GM19043 (cell line): ENCODE results near the gene ZNF574.
A peak's percentile ranks its signal among the peaks of the same experiment; 100 is the strongest.
"Not testable (repeated sequence)": the region's sequence is repeated elsewhere in the genome, so short reads cannot be mapped to it uniquely, and the experiment has no call there.

Experiments
- ATAC-seq: cut with Tn5 transposase; IDR thresholded peaks from one replicate; pipeline ENCODE4 v1.9.1; 2021; ENCODE audit warnings: low read depth; ENCODE audit not compliant: unreplicated experiment

Gene ZNF574

DNA sequence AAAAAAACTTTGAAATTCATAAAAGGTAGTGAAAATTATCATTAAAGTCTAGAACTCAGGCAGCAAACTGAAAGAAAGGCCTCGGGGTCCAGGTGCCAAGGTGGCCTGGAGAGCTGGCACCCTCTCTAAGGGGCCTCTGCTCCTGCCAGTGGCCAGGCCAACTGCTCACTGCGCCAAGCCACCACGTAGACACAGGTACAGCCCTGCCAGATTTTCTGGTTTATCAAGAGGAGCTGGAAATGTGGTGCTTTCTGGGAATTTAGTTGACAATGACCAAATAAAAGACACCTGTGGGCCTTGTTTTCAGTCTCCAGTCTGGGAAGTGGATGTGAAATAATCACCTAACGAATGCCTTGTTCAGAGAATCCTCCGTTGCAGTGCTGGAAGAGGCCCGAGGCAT, 22.8 kb downstream of the ZNF574 start:
- ATAC-seq, result no peak

DNA sequence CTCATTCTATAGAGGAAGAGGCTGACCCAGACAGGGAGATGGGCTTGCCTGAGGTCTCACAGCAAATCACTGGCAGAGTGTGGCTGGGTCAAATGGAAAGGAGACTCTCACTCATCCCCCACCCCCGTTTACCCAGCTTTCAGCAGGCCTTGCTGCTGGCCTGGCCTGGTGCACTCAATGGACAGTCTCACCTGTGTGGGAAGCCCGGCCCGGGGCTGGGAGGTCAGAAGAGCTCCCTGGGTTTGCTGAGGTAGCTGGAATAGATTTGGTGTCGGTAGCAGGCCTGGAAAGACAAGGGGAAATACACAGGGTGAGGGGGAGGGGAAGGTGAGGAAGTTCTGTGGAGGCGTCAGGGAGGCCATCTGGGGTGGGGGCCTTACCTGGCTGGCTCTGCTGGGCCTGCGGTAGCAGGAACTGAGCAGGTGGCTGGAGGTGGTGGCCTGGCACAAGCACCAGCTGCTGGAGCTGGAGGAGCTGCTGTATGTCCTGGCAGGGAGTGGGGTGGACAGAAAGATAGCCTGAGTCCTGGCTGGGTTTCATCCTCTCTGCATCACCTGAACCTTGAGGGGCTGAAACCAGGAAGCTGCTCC, 23.5 kb downstream of the ZNF574 start:
- ATAC-seq, result no peak

DNA sequence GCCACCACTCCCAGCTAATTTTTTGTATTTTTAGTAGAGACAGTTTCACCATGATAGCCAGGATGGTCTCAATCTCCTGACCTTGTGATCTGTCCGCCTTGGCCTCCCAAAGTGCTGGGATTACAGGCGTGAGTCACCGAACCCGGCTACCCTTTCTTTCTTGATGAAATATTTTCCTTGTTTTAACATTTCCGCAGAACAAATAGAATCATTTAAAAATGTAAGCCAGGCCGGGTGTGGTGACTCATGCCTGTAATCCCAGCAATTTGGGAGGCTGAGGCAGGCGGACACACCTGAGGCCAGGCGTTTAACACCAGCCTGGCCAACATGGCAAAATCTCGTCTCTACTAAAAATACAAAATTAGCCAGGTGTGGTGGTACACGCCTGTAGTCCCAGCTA, 24.3 kb downstream of the ZNF574 start:
- not testable (repeated sequence) for ATAC-seq

- no peak for ATAC-seq
Measured at GRCh38 chr19:42102877-42103276, 26.9 kb downstream of the ZNF574 start.

DNA sequence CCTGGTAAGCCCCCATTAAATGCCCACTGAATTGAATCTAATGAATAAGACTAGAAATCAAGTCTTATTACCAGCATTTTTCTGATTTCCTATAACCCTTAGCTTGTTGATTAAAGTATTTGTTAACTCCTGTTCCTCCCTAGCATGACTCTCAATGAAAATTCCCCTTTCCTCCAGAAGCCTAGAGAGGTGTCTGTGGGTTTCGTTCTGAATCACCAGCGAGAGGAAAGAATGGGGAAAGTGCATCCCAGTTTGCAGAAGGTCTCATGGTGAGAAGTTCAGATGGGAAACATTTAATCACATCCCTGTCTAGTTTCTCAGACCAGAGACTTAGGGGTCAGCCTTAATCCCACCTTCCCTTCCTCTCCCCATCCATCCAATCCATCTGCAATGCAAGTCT, 29.4 kb downstream of the ZNF574 start:
- no peak for ATAC-seq

GRCh38 chr19:42108527-42109389, 32.8 kb downstream of the ZNF574 start:
- ATAC-seq, result peak; percentile 47

DNA sequence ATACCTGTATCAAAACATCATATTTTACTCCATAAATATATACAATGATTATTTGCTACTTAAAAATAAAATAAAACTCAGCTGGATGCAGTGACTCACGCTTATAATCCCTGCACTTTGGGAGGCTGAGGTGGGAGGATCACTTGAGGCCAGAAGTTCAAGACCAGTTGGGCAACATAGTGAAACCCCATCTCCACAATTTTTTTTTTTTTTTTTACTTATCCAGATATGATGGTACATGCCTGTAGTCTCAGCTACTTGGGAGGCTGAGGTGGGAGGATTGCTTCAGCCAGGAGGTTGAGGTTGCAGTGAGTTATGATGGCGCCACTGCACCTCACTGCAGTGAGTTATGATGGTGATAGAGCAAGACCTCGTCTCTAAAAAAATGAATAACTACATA, 33.9 kb downstream of the ZNF574 start:
- ATAC-seq, result no peak

GRCh38 chr19:42110658-42111057, 34.7 kb downstream of the ZNF574 start:
- no peak for ATAC-seq

- ATAC-seq, result no peak
Measured at GRCh38 chr19:42111384-42111783, 35.4 kb downstream of the ZNF574 start.

DNA sequence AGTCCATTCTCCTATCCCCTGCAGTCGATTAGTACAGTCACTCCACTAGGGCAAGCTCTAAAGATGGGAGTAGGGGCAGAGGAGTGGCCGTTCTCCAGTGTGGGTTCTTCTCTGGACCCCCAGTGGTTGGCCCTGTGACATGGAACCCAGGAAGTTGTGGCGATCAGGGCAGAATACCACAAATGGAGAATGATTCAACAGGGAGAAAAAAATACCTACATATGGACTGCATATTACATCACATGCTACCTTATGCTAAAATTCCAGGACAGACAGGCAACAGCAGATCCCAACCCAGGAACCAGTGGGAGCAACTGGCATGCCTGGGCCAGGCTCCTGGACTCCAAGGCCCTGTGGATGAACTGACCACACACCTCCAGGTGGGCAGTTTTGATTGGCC, 35.8 kb downstream of the ZNF574 start:
- ATAC-seq, result no peak

DNA sequence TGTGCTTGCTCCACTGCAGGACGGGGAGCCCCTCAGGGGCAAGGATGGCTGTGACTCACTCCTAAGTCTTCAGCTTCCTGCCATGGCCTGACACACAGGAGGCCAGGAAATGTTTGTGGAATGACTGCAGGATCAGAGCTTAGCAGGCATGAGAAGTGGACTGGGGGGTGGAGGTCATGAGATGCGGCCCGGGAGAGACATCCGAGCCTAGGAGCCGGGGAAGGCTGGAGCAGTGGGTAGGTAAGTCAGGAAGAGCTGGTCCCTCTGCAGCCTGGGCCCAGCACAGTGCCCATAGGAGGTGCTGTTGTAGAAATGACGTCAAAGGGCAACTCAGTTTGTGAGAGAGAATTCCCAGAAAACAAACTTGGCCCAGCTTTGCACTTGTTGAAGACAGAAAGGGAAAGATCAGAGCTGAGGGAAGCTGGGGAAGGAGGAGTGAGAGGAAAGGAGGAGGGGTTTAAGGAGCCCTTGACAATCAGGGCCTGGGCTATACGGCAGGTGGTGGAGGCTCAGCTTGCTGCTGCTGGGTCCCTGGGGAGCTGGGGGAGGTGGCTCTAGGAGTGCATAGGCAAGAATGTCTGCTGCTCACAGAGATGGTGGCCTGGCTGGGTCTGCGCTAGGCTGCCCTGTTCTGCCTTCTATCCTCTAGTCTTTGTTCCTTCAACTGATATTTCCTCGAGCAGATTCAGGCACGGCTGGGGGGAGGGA, 37.8 kb downstream of the ZNF574 start:
- no peak for ATAC-seq

GRCh38 chr19:42114412-42114811, 38.4 kb downstream of the ZNF574 start:
- ATAC-seq, result peak; percentile 64

- ATAC-seq, result no peak
Measured at GRCh38 chr19:42115219-42115618, 39.3 kb downstream of the ZNF574 start.

DNA sequence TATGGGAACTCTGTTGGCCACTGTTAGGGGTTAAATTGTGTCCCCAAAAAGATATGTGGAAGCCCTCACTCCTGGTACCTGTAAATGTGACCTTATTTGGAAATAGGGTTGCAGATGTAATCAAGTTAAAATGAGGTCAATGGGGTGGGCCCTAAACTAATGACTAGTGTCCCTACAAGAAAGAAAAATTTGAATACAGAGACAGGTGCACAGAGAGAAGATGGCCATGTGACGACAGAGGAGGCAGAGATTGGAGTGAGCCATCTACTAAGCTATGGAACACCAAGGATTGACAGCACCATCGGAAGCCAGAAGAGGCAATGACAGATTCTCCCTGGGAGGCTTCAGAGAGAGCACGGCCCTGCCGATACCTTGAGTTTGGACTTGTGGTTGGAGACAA, 39.7 kb downstream of the ZNF574 start:
- ATAC-seq, result no peak

DNA sequence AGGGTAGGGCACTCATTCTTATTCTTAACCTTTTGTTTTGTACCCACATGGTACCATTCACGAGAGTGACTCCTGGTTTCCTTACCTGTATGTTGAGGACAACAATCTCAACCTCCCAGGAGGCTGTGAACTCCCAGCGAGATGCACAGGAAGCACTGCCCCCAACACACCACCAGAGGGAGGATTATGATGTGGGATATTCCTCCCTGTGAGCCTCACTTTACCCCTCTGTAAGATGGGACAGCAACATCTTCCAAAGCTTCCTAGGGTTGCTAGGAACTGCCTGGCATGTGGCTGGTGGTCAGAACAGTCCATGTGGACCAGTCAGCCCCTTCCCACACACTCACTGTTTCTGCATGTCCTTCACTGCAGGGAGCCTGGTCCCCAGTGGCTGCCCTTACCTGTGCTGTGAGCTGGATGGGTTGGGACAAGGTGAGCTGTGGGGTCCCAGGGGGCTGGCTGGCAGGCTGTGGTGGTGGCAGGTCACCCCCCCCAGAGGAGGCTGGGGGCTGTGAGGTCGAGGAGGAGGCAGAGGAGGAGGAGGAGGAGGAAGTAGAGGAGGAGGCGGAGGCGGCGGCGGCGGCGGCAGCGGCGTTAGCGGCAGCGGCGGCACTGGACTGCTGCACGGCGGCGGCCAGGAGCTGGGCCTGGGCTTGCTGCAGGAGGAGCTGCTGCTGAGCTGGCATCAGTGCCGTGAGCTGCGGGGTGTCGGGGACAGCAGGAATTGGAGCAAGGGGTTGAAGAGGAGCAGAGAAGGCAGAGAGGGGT, 40.5 kb downstream of the ZNF574 start:
- ATAC-seq, result no peak

DNA sequence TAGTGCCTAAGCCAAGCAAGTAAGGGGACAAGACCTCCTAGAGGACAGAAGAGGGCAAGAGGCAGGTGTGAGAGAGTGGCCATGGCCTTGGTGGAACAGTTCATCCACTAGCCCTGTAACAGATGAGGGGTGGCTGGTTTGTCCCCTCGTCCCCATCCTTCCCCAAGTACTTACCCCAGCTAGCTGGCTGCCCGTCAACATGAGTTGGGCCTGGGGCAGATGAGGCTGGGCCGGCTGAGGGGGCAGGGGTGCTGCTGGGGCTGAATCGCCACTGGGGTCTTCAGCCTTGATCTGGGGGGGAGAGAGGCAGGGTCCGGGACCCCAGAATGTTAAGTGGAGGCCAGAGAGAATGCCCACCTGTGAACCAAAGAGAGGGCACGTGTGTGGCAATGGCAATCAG, 41.1 kb downstream of the ZNF574 start:
- ATAC-seq, result no peak

- no peak for ATAC-seq
Measured at GRCh38 chr19:42120276-42120980, 44.5 kb downstream of the ZNF574 start.

DNA sequence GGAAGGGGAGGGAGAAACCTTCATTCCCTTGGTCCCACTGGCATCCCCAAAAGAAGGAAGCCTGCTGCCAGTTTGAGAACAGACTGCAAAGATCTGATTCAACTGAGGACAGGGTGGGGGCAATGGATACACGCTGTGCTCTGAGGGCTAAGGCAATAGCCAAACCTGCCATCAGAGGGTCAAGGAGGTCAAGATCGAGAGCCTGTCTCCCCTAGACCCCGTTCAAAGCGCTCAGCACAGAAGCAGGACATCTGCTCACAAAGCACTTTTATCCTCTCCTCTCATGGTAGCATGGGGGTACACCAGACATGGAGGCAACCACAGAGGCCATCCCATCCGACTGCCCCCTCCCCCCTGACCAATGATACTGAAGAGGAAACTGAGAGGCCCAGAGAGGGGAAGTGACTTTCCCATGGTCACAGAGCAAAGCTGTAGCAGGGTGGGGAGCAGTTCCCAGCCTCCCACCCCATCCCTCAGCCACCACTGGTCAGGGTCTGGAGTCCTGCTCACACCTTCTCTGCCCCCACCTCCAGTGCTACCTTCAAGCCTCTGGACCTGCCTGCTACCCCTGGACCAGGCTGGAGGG, 45.2 kb downstream of the ZNF574 start:
- ATAC-seq, result no peak

DNA sequence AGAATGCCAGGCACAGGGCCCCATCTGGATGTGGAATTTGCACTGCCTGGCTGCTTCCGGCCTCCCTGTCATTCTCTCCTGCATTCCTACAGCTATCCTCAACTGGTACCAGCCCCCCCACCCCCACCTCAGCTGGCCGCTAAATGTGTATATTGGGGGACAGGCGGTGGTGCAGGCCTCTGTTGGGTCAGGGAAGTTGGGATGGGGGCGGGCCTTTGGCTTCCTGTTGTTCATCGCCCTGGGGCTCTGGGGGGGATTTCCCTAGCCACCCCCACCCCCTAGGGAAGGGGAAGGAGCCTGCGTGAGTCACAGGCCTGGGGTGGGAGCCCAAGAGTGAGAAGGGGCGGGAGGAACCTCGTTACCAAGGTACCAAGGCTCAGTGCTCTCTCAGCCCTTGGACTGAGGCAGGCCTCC, 45.7 kb downstream of the ZNF574 start:
- no peak for ATAC-seq
